Activated CD4-positive, alpha-beta T cell treated with anti-CD3 and anti-CD28 coated beads for 48 hours (primary cell): ENCODE results near the gene EFCAB12.
A peak's percentile ranks its signal among the peaks of the same experiment; 100 is the strongest.
"Not testable (repeated sequence)": the region's sequence is repeated elsewhere in the genome, so short reads cannot be mapped to it uniquely, and the experiment has no call there.

Experiments used
- DNase-seq: peaks from one replicate; pipeline ENCODE4 v3.0.0-alpha.2; 2020

EFCAB12 gene

DNA sequence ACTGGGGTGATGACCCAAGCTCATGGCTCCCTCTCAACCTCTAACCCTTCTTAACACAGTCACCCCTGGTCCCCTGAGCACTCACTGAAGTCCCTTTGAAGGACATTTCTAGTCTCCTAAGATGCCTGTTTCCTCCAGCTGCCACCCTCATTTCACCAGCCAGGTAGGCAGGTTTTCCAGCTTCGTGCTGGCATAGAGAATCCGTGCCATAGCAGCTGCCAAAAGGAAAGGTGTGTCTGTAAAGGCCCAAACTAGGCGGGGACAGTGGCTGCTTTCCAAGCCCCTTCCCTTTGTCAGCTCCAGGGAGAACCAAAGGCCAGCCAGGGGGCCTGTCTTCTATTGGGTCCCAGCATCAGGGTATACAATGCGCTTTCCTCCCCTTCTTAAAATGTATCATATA, 36.9 kb downstream of the EFCAB12 start:
- DNase-seq = not testable (repeated sequence)

DNA sequence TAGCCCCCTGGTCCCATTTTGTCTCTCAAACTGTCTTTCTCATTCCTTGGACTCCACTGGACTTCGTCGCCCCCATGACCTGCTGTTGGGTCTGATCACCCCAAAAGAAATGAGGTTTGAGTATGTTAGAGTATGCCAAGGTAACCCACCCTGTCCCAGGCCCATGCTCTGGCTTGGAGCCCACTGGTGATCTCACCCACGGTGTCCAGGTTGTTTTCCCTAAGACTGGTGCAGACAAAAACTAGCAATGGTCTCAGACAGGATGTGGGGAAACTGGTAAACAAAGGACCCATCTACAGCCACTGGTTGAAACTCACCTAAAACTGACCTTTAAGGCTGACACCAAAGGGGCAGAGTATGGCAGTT, 38.9 kb downstream of the EFCAB12 start:
- no peak for DNase-seq

- not testable (repeated sequence) for DNase-seq
Measured at GRCh38 chr3:129388791-129389571, 39.5 kb downstream of the EFCAB12 start.

- DNase-seq = no peak
Measured at GRCh38 chr3:129387487-129387886, 40.9 kb downstream of the EFCAB12 start.

DNA sequence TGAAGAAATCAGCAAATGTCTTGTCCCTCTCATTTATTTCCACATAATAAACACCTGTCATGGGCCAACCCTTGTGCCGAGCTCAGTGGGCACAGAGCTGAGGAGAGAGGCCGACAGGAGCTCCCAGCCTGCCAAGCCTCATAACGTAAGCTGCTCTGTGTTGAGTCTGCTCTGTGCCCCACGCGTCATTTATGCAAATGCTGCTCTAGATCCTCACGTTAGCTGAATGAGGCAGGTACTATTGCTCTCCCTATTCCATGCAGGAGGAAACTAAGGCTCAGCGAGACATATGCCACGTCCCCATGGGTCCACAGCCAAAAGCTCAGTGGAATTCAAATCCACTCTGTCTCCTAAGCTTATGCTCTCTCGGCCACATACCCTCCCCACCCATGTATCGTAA, 41.5 kb downstream of the EFCAB12 start:
- no peak for DNase-seq

DNA sequence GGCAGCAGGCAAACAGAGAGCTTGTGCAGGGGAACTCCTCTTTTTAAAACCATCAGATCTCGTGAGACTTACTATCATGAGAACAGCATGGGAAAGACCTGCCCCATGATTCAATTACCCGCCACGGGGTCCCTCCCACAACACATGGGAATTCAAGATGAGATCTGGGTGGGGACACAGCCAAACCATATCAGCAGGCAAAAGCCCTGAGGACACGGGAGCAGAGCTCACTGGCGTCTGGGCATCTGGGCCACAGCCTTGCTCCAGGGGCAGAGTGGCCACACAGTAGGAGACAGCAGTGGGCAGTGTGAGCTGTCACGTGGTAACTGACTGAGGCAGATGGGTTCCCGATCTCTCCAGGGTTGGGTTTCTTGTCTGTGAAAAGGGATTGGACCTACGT, 42.9 kb downstream of the EFCAB12 start:
- DNase-seq = not testable (repeated sequence)

DNA sequence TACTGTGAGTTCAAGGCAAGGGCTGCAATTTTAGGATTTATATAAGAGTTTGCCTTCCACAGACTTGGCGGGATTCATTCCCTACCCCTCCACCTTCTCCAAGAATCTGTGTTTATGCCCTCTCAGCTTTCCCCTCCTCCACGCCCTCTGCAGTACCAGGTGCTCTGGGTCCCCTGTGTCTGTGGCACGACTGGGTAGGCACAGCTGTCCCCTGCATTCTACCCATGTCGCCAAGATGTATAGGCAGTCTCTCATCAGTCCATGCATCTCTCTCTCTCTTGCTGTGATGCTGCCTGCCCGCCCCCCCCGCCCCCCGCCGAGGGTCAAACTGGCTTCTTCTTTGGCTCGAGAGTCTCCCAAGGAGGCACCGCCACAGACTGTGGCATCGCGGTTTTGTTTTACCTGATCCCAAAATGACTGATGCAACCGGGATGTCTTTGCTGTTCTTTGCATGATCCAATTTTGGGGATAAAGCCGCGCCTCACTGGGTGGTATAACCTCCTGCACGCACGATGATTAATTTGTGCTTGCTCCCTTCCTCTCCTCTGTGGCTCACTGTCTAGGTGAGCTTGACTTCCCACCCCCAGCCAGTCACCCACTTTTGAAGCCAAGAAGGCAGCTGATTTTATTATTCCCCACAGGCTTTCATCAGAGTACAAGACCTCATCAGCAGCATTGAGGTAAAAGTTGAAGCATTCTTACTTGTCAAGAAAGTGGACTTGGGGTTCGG, 43.7 kb downstream of the EFCAB12 start:
- no peak for DNase-seq

- DNase-seq = not testable (repeated sequence)
Measured at GRCh38 chr3:129384103-129384502, 44.3 kb downstream of the EFCAB12 start.

GRCh38 chr3:129383292-129383860, 45.1 kb downstream of the EFCAB12 start:
- peak; percentile 58 for DNase-seq

- DNase-seq = no peak
Measured at GRCh38 chr3:129382366-129382765, 46.1 kb downstream of the EFCAB12 start.

DNA sequence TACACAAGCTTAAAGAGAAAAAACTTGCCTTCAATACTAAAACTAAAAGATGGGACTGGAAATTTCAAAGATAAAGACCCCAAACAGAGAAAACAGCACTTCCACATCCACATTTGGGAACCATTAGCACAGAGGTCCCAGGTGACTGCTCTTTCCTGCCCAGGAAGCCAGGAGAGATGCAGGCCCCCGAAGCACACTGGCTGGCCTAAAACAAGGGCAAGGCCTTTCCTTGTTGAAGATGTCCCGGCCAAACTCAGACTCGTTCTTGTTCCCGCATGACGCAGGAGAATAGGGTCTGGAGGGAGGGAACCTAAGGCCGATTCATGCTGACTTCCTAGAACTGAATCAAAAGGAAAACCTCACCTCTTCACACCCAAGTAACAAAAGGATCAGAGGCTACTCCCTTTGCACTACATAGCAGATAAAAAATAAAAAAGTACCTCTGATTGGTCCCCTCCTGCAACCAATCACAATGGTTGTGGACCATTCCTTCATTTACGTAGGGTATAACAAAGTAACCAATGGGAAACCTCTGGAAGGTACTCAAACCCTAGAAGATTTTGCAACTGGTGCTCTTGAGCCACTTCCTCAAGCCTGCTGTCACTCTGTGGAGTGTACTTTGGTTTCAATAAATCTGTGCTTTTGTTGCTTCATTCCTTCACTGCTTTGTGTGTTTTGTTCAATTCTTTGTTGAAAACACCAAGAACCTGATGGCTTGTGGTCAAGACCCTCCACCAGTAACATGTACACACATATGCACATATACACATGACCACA, 48.7 kb downstream of the EFCAB12 start:
- DNase-seq = no peak

- no peak for DNase-seq
Measured at GRCh38 chr3:129378949-129379348, 49.5 kb downstream of the EFCAB12 start.

GRCh38 chr3:129377615-129378014, 50.8 kb downstream of the EFCAB12 start:
- no peak for DNase-seq

DNA sequence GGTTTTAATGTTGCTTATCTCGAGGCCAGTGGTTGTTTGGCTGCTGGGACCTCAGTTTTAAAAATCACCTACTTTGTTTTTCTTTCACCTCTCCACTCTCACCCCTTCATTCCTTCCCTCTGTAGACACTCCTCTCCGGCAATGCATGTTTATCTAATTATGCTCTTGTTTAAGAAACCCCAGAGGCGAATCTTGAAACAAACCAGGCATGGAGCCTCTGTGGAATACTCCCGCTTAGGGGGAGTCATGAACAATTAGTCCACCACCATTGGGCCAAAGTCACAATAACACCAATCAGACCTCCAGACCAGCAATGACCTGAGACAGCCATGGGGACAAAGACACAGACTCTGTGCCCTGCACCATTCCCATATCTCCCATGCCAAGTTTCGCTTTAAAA, 53.3 kb downstream of the EFCAB12 start:
- no peak for DNase-seq

DNA sequence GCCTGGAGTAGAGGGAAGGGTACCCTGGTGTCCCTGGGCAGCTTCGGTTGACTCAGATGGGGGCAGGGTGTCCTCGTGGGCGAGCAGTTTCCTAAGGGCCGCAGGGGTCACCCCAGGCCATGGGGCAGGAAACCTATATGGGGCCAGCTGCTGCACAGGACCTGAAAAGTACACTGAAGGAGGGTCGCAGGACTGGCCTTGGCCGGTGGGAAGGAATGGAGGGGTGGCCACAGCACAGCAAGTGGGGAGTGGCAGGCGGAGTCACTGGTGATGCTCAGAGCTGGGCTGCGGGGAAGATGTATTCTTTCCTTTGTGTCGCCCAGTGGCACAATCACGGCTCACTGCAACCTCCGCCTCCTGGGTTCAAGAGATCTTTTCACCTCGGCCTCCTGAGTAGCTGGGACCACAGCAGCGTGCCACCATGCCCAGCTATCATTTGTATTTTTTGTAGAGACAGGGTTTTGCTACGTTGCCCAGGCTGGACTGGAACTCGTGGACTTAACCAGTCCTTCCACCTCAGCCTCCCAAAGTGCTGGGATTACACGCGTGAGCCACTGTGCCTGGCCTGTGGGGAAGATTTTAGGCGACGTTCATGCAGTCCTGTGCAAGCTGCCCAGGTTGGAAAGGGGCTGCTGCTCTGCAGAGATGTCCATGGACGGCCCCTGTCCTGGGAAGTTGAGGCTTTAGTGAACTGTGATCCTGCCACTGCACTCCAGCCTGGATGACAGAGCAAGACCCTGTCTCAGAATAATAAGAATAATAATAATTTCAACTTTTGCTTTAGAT, 57.2 kb downstream of the EFCAB12 start:
- no peak for DNase-seq

- DNase-seq = no peak
Measured at GRCh38 chr3:129370248-129370964, 58.0 kb downstream of the EFCAB12 start.

- no peak for DNase-seq
Measured at GRCh38 chr3:129369711-129370110, 58.7 kb downstream of the EFCAB12 start.

- no peak for DNase-seq
Measured at GRCh38 chr3:129367821-129368220, 60.6 kb downstream of the EFCAB12 start.

DNA sequence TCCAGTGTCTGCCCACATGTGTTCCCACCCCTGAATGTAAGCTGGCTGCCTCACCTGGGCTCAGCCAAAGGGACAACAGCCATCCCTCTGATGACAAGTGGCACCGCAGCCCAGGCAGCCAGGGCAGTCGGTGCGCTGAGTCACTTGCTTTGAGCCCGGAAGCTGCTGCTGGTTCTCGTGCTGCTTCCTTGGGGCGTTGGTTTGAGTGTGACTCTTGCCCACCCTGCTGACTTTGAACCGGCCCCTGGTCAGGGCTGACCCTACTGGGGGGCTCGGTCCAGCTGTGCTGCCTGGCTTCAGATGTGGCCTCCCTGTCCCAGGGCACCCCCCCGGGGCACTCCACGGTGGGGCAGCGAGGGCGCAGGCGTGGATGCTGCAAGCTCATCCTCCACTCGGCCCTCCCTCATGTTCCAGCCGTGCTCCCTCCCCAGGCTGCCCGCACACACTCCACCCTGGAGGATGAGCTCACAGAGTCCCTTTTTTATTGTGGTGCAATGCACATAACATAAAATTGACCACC, 62.1 kb downstream of the EFCAB12 start:
- DNase-seq = no peak

DNA sequence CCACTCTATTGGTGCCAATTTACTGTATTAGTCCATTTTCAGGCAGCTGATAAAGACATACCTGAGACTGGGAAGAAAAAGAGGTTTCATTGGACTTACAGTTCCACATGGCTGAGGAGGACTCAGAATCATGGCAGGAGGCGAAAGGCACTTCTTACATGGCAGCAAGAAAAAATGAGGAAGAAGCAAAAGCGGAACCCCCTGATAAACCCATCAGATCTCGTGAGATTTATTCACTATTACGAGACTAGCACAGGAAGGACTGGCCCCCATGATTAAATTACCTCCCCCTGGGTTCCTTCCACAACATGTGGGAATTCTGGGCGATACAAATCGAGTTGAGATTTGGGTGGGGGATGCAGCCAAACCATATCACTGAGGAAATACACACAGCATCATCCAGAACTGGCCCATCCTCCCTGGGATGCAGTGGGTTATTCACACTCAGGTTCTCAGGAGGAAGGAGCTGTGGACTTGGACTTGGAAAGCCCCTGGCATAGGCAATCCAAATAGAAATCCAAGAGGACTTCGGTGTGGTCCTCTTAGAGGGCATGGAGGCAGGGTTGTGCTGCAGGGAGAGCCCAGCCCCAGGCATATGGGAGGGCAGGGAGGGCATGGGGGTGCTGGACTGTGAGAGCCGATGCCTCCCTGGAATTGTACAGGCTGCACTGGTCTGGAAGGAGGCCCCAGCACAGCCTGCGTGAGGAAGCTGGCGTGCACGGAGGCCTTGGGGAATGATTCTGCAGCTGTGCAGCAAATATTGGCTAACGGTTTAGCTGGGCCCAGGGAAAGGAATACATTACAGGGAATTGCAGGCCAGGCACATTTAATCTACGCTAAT, 62.9 kb downstream of the EFCAB12 start:
- DNase-seq = no peak

DNA sequence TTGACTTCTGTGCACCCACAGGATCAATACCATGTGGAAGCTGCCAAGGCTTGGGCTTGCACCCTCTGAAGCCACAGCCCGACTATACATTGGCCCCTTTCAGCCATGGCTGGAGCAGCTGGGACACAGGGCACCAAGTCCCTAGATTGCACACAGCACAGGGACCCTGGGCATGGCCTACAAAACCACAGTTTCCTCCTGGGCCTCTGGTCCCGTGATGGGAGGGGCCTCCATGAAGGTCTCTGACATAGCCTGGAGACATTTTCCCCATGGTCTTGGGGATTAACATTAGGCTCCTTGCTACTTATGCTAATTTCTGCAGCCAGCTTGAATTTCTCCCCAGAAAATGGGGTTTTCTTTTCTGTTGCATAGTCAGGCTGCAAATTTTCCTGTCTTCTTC, 63.6 kb downstream of the EFCAB12 start:
- not testable (repeated sequence) for DNase-seq
